AG09309 (cell line): ENCODE data around the gene ATP6V1A.

Source experiments
- DNase-seq: peaks from one replicate; pipeline ENCODE4 v3.0.0-alpha.2; 2010; ENCODE audit warnings: low read depth
- H3K4me3 ChIP-seq: 2 replicates; pipeline ENCODE4 v1.5.1; 2011; ENCODE audit warnings: mild to moderate bottlenecking, low read depth, low read length, moderate library complexity; ENCODE audit not compliant: control insufficient read depth
- CTCF ChIP-seq: IDR thresholded peaks from 2 replicates; pipeline ENCODE4 v1.5.1; 2011; ENCODE audit warnings: mild to moderate bottlenecking, low read depth, low read length, inconsistent platforms; ENCODE audit not compliant: insufficient read depth, control insufficient read depth; ENCODE audit errors: missing control alignments

The ATP6V1A gene

GRCh38 chr3:113746548-113747282, at the start of gene ATP6V1A:
TSS of gene ATP6V1A (plus strand) at chr3:113747035. CDS start at chr3:113778754, 31,719 bp downstream.
- peak within 1 kb of the TSS; percentile 100 for H3K4me3 ChIP-seq
- peak; percentile 73 for DNase-seq
- TF ChIP-seq CTCF = no peak

GRCh38 chr3:113697500-113698090, 49.2 kb upstream of the ATP6V1A start:
- no peak for DNase-seq
- no peak for TF ChIP-seq CTCF
- H3K4me3 ChIP-seq = peak overlapping the region; percentile 66

GRCh38 chr3:113698213-113698742, 48.6 kb upstream of the ATP6V1A start:
- no peak for TF ChIP-seq CTCF
- no peak overlapping the region for H3K4me3 ChIP-seq
- no peak for DNase-seq

GRCh38 chr3:113698956-113699355, 47.9 kb upstream of the ATP6V1A start:
- peak overlapping the region; percentile 1; the same call in 1 of the 2 replicates for H3K4me3 ChIP-seq

GRCh38 chr3:113707835-113708234, 39.0 kb upstream of the ATP6V1A start:
- no peak for TF ChIP-seq CTCF
- no peak for DNase-seq
- no peak overlapping the region for H3K4me3 ChIP-seq

More at GRCh38 chr3:113698956-113699355, 47.9 kb upstream of the ATP6V1A start:
- DNase-seq = no peak
- TF ChIP-seq CTCF = no peak

- no peak for TF ChIP-seq CTCF
- no peak for DNase-seq
- no peak overlapping the region for H3K4me3 ChIP-seq
These were observed 34.7 kb upstream of the ATP6V1A start for GRCh38 chr3:113712129-113712528.
